Measurements from ENCODE around the gene TNFRSF6B. TPM values are rescaled to one million over a fixed set of nuclear protein-coding genes. Genes with fewer than 3 reads are reported as not detected.
"Not testable (repeated sequence)": the region's sequence is repeated elsewhere in the genome, so short reads cannot be mapped to it uniquely, and the experiment has no call there.

The TNFRSF6B gene
- total and polyA plus RNA-seq, 8 donors, result 0.31 to 31.0 (median 2.1) TPM

- no peak overlapping the region for H3K27ac ChIP-seq
- H3K36me3 ChIP-seq, result peaks cover 2 to 8% (median 4%) of the 10 kb centered on the region in 3 donors
- FAIRE-seq (no peak), DNase-seq (no peak), ATAC-seq (no peak)
- no peaks in the 10 kb centered on the region for H3K4me1 ChIP-seq
- no peaks in the 10 kb centered on the region for H3K27me3 ChIP-seq
- no peak overlapping the region for H3K4me3 ChIP-seq
- intact Hi-C loops (cut with DNase I), result no loop called here
- 96 to 98% methylated on average over 5 of the region's 5 CpGs for WGBS, 2 donors
- no peaks in the 10 kb centered on the region for H3K9me3 ChIP-seq
- no peak for TF ChIP-seq CTCF (IDR thresholded peaks at IDR 0.05)
Observed at GRCh38 chr20:63714858-63715257, 18.4 kb downstream of the TNFRSF6B start.

GRCh38 chr20:63718996-63719395 lies 22.5 kb downstream of the TNFRSF6B start:
- no peak for TF ChIP-seq CTCF (IDR thresholded peaks at IDR 0.05)
- ATAC-seq (no peak), FAIRE-seq (no peak), DNase-seq (no peak)
- Histone ChIP-seq H3K27ac (no peak overlapping the region), H3K27me3 (no peaks in the 10 kb centered on the region), H3K4me1 (no peaks in the 10 kb centered on the region), H3K36me3 (peaks cover 0 to 3% (median 0%) of the 10 kb centered on the region in 3 donors), H3K4me3 (no peak overlapping the region), H3K9me3 (no peaks in the 10 kb centered on the region)
- intact Hi-C loops (cut with DNase I), result no loop called here
- WGBS, 2 donors, result 100% methylated on average over 1 to 2 of the region's 2 CpGs

- H3K27me3 ChIP-seq; H3K4me1 ChIP-seq; H3K27ac ChIP-seq; intact Hi-C loops (cut with DNase I); H3K36me3 ChIP-seq; FAIRE-seq; ATAC-seq; DNase-seq; H3K4me3 ChIP-seq; H3K9me3 ChIP-seq: not testable (repeated sequence)
- WGBS, 2 donors, result 82 to 98% methylated on average over 2 of the region's 2 CpGs
Observed at GRCh38 chr20:63722967-63723622, 26.6 kb downstream of the TNFRSF6B start.

- H3K4me1 ChIP-seq; DNase-seq; H3K27me3 ChIP-seq; H3K4me3 ChIP-seq; ATAC-seq; H3K9me3 ChIP-seq; intact Hi-C loops (cut with DNase I); H3K27ac ChIP-seq; FAIRE-seq: not testable (repeated sequence)
- H3K36me3 ChIP-seq, result peaks cover 0 to 11% (median 0%) of the 10 kb centered on the region in 3 donors
- 94 to 96% methylated on average over 18 of the region's 18 CpGs for WGBS, 2 donors
Observed at GRCh38 chr20:63730189-63730733, 33.8 kb downstream of the TNFRSF6B start.

GRCh38 chr20:63731410-63731809 lies 35.0 kb downstream of the TNFRSF6B start:
- Histone ChIP-seq H3K27me3 (no peaks in the 10 kb centered on the region), H3K4me3 (no peak overlapping the region), H3K27ac (no peak overlapping the region), H3K36me3 (peaks cover 0 to 16% (median 0%) of the 10 kb centered on the region in 3 donors), H3K9me3 (no peaks in the 10 kb centered on the region), H3K4me1 (peaks cover 0 to 5% (median 0%) of the 10 kb centered on the region in 3 donors)
- WGBS, 2 donors, result 68 to 71% methylated on average over 4 to 5 of the region's 5 CpGs
- no peak for DNase-seq
- ATAC-seq, result no peak
- FAIRE-seq, result no peak
- intact Hi-C loops (cut with DNase I), result no loop called here
- TF ChIP-seq CTCF (IDR thresholded peaks at IDR 0.05), result no peak

Measured in pancreas (tissue), 10 donors.